ENCODE results near the gene PLEKHM1.
"Not testable (repeated sequence)": the region's sequence is repeated elsewhere in the genome, so short reads cannot be mapped to it uniquely, and the experiment has no call there.

Gene PLEKHM1

DNA sequence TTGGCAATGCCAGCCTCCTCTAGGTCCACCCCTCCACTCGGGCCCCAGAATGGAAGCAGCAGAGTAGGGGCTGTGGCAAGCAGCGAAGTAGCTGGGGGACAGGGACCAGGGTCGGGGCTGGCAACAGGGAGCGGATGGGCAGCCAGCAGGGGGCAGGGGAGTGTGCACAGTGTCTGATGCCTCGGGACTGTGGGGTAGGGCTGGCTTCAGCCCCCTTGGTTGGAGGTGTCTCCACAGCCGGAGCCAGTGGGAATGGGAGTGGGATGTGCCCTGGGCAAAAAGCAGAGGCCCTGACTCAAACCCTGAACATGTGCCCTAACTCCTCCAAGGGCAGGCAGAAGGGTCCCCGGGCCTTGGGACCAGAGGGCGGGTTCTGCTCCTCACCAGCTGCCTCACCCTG lies 39.4 kb downstream of the PLEKHM1 start:
- no peak for DNase-seq
- in situ Hi-C loops (cut with HindIII; ENCODE audit: low pct_ligation_motif_present, low sequenced_read_pairs): no loop called here
- peak; percentile 41 for TF ChIP-seq CTCF (IDR thresholded peaks at IDR 0.05; ENCODE audit: low read depth, low read length, missing control alignments)
- H3K27ac ChIP-seq: no peak overlapping the region
- no peaks in the 10 kb centered on the region for H3K27me3 ChIP-seq (replicated peaks)
- peaks cover under 1% of the 10 kb centered on the region for H3K36me3 ChIP-seq (replicated peaks)
- no peak overlapping the region for H3K4me3 ChIP-seq (ENCODE audit: low read depth, low read length)

DNA sequence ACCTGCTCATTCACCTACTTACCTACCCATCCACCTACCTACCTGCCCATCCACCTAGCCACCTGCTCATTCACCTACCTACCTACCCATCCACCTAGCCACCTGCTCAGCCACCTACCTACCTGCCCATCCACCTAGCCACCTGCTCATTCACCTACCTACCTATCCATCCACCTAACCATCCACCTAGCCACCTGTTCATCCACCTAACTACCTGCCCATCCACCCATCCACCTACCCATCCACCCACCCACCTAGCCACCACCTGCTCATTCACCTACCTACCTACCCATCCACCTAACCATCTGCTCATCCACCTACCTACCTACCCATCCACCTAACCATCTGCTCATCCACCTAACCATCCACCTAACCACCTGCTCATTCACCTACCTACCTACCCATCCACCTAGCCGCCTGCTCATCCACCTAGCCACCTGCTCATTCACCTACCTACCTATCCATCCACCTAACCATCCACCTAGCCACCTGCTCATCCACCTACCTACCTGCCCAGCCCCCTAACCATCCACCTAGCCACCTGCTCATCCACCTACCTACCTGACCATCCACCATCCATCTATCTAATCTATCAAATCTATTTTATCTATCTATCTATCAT lies 40.7 kb downstream of the PLEKHM1 start:
- in situ Hi-C loops (cut with HindIII; ENCODE audit: low pct_ligation_motif_present, low sequenced_read_pairs); H3K36me3 ChIP-seq (replicated peaks); DNase-seq; H3K27ac ChIP-seq; H3K27me3 ChIP-seq (replicated peaks); H3K4me3 ChIP-seq (ENCODE audit: low read depth, low read length): not testable (repeated sequence)

DNA sequence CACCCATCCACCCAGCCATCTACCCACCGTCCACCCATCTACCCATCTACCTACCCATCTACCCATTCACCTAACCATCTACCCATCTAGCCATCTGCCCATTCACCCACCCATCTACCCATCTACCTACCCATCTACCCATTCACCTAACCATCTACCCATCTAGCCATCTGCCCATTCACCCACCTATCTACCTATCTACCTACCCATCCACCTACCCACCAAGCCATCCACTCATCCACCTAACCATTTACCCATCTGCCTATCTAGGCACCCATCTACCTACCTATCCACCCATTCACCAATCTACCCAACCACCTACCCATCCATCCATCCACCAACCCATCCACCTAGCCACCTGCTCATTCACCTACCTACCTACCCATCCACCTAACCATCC lies 41.3 kb downstream of the PLEKHM1 start:
- H3K36me3 ChIP-seq (replicated peaks); H3K4me3 ChIP-seq (ENCODE audit: low read depth, low read length); in situ Hi-C loops (cut with HindIII; ENCODE audit: low pct_ligation_motif_present, low sequenced_read_pairs); DNase-seq; H3K27me3 ChIP-seq (replicated peaks); H3K27ac ChIP-seq: not testable (repeated sequence)

DNA sequence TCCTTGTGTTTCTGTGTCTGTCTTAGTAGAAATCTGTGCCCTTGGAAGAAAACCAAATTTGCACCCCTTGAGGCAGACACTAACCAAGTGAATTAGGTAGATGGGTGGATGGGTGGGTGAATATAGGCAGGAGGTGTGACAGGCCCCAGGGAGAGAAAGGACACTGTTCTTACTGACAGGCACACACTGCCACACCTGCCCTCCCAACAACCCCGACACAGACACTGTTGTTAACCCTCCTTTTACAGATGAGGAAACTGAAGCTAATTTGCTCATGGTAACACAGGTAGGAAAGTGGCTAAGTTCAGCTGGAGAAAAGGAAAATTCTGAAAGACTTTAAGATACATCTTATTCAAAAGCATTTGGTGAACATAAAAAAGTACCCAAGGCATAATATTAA lies 42.0 kb downstream of the PLEKHM1 start:
- not testable (repeated sequence) for H3K27ac ChIP-seq, DNase-seq

GRCh38 chr17:45448066-45448465 lies 42.5 kb downstream of the PLEKHM1 start:
- DNase-seq; H3K4me3 ChIP-seq (ENCODE audit: low read depth, low read length); in situ Hi-C loops (cut with HindIII; ENCODE audit: low pct_ligation_motif_present, low sequenced_read_pairs); H3K27ac ChIP-seq; H3K27me3 ChIP-seq (replicated peaks); H3K36me3 ChIP-seq (replicated peaks): not testable (repeated sequence)

More for the DNA sequence above, 42.0 kb downstream of the PLEKHM1 start:
- H3K4me3 ChIP-seq (ENCODE audit: low read depth, low read length); H3K27me3 ChIP-seq (replicated peaks); H3K36me3 ChIP-seq (replicated peaks); in situ Hi-C loops (cut with HindIII; ENCODE audit: low pct_ligation_motif_present, low sequenced_read_pairs): not testable (repeated sequence)

DNA sequence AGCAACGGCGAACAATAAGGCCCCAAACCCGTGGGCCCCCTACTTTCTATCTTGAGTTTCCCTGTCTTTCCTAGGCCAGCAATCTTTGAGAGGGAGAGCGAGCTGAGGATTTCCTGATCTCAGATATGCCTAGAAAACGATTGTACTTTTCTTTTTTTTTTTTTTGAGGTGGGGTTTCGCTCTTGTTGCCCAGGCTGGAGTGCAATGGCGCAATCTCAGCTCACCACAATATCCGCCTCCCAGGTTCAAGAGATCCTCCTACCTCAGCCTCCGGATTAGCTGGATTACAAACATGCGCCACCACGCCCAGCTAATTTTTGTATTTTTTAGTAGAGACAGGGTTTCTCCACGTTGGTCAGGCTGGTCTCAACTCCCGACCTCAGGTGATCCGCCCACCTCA lies 42.9 kb downstream of the PLEKHM1 start:
- H3K27ac ChIP-seq; H3K36me3 ChIP-seq (replicated peaks); H3K4me3 ChIP-seq (ENCODE audit: low read depth, low read length); in situ Hi-C loops (cut with HindIII; ENCODE audit: low pct_ligation_motif_present, low sequenced_read_pairs); H3K27me3 ChIP-seq (replicated peaks); DNase-seq: not testable (repeated sequence)

- H3K4me3 ChIP-seq (ENCODE audit: low read depth, low read length); H3K36me3 ChIP-seq (replicated peaks); DNase-seq; in situ Hi-C loops (cut with HindIII; ENCODE audit: low pct_ligation_motif_present, low sequenced_read_pairs); H3K27me3 ChIP-seq (replicated peaks); H3K27ac ChIP-seq: not testable (repeated sequence)
These were observed 43.5 kb downstream of the PLEKHM1 start for GRCh38 chr17:45446872-45447625.

DNA sequence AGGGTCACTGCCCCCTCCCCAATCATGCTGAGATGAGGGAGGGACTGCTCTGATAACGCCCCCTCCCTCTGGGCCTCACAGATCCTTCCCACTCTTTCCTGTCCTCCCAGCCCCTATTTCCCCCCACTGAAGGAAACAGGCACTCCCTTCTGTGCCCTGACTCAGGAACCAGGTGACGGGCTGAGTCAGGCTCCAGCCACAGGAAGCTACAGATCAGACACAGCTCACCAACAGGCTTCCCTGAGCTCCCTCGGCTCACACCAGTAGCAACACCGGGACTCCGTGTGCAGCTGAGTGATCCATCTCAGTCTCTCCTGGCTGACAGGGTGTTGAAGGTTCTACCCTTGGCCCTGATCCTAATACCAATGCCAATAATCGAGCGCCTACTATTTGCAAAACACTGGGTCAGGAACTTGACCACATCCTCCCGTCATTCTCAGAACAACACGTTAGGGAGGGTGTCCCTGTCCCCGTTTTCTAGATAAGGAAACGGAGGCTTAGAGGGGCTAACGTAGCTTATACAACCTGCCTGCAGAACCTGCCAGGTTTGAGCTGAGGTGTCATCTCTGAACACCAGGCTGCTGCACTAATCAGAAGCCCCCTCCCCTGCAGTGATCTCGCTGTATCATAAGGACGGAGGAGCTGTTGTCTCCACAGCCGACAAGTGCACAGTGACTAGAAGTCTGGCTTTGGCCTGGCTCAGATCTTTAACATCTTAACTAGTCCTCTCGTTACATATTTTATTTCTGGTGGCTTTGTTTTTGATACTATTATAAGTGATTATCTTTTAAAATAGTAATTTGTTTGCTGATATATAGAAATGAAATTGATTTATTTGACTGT lies 44.4 kb downstream of the PLEKHM1 start:
- H3K27me3 ChIP-seq (replicated peaks); in situ Hi-C loops (cut with HindIII; ENCODE audit: low pct_ligation_motif_present, low sequenced_read_pairs); H3K36me3 ChIP-seq (replicated peaks); H3K4me3 ChIP-seq (ENCODE audit: low read depth, low read length): not testable (repeated sequence)
- peak overlapping the region; percentile 33 for H3K27ac ChIP-seq
- DNase-seq: peak; percentile 74

GRCh38 chr17:45444856-45445820 lies 45.4 kb downstream of the PLEKHM1 start:
- H3K4me3 ChIP-seq (ENCODE audit: low read depth, low read length); H3K27ac ChIP-seq; DNase-seq; H3K27me3 ChIP-seq (replicated peaks); in situ Hi-C loops (cut with HindIII; ENCODE audit: low pct_ligation_motif_present, low sequenced_read_pairs); H3K36me3 ChIP-seq (replicated peaks): not testable (repeated sequence)

DNA sequence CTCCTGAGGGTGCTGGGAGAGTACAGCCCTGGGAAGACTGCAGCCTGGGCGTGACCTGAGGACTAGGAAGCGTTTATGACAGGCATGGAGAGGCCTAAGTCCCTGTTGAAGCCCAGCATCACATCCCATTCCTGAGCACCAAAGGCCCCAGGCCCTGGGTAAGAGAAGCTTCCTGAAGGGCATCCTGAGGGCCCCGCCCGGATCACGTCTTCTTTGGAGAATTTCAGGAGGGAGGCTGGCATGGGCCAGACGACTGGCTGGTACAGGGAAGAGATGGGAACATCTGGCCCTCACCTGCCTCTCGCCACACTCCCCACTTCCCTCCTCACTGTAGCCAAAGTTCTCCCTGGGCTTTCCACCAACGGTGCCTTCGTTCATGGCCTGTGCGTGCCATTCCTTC lies 46.2 kb downstream of the PLEKHM1 start:
- H3K36me3 ChIP-seq (replicated peaks); H3K4me3 ChIP-seq (ENCODE audit: low read depth, low read length); DNase-seq; H3K27me3 ChIP-seq (replicated peaks); in situ Hi-C loops (cut with HindIII; ENCODE audit: low pct_ligation_motif_present, low sequenced_read_pairs); H3K27ac ChIP-seq: not testable (repeated sequence)

- in situ Hi-C loops (cut with HindIII; ENCODE audit: low pct_ligation_motif_present, low sequenced_read_pairs); H3K4me3 ChIP-seq (ENCODE audit: low read depth, low read length); H3K36me3 ChIP-seq (replicated peaks); DNase-seq; H3K27me3 ChIP-seq (replicated peaks); H3K27ac ChIP-seq: not testable (repeated sequence)
These were observed 46.9 kb downstream of the PLEKHM1 start for GRCh38 chr17:45443371-45444260.

Data from brain microvascular endothelial cell (primary cell).